HL-60 (cell line): ENCODE results near the gene TTC16.

Experiments
- DNase-seq, 2 experiments: peaks; one replicate each; pipeline ENCODE4 v3.0.0-alpha.2; 2010 to 2020; ENCODE audit warnings: low read depth in 1 of 2, low spot score in 1 of 2
- H3K27ac ChIP-seq: fragments of 250-450 bp; sonication (Bioruptor Pico); replicated peaks from 2 replicates; pipeline ENCODE4 v1.5.1; 2020; ENCODE audit warnings: mild to moderate bottlenecking, moderate library complexity
- H3K27me3 ChIP-seq: fragments of 250-450 bp; sonication (Bioruptor Pico); 2 replicates; pipeline ENCODE4 v1.5.1; 2021; ENCODE audit warnings: mild to moderate bottlenecking, moderate library complexity; ENCODE audit not compliant: insufficient read depth, poor library complexity, severe bottlenecking
- H3K4me3 ChIP-seq: replicated peaks from 2 replicates; pipeline ENCODE4 v1.5.1; 2011; ENCODE audit warnings: mild to moderate bottlenecking, control low read depth, low read length; ENCODE audit not compliant: insufficient read depth
- GABPA ChIP-seq: IDR thresholded peaks from 2 replicates; pipeline ENCODE4 v1.6.1; 2012; ENCODE audit warnings: low read depth
- POLR2AphosphoS5 ChIP-seq: IDR thresholded peaks from 2 replicates; pipeline ENCODE4 v1.6.1; 2012; ENCODE audit warnings: low read depth
- SPI1 ChIP-seq: IDR thresholded peaks from 2 replicates; pipeline ENCODE4 v1.6.1; 2012; ENCODE audit warnings: low read depth, mild to moderate bottlenecking, borderline replicate concordance
- TF ChIP-seq, protein P1 (sequence below): IDR thresholded peaks from one replicate; pipeline ENCODE4 v1.5.1; 2011; ENCODE audit warnings: low read length, control low read depth, inconsistent platforms; ENCODE audit not compliant: insufficient read depth
- TF ChIP-seq, protein P2 (sequence below): IDR thresholded peaks from 2 replicates; pipeline ENCODE4 v1.6.1; 2012; ENCODE audit warnings: low read depth; ENCODE audit not compliant: insufficient replicate concordance

TTC16 gene

DNA sequence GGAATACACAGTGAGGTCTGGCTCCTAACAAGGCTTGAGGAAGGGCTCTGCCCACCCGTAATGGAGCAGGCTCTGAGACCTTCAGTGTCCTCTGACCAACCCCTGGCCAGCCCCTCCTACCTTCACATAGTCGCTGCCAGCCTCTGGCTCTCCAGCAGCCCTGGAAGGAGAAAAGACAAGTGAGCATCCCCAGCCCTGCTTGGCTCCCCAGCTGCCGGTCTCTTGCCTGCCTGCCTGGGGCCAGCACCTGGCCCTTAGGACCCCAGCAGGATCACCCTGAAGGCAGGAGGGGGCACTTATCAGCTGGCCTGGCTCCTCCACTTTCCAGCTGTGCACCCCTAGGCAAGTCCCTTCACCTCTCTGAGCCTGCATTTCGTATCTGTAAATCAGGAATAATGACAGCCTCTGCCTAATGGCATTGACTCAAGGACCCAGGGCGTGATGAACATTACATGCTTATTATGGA is 45.6 kb downstream of the TTC16 start:
- no peaks in the 10 kb centered on the region for H3K27me3 ChIP-seq
- no peak for DNase-seq
- TF ChIP-seq, protein P1, sequence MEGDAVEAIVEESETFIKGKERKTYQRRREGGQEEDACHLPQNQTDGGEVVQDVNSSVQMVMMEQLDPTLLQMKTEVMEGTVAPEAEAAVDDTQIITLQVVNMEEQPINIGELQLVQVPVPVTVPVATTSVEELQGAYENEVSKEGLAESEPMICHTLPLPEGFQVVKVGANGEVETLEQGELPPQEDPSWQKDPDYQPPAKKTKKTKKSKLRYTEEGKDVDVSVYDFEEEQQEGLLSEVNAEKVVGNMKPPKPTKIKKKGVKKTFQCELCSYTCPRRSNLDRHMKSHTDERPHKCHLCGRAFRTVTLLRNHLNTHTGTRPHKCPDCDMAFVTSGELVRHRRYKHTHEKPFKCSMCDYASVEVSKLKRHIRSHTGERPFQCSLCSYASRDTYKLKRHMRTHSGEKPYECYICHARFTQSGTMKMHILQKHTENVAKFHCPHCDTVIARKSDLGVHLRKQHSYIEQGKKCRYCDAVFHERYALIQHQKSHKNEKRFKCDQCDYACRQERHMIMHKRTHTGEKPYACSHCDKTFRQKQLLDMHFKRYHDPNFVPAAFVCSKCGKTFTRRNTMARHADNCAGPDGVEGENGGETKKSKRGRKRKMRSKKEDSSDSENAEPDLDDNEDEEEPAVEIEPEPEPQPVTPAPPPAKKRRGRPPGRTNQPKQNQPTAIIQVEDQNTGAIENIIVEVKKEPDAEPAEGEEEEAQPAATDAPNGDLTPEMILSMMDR = no peak
- TF ChIP-seq GABPA (no peak), SPI1 (no peak), POLR2AphosphoS5 (no peak)
- TF ChIP-seq, protein P2, sequence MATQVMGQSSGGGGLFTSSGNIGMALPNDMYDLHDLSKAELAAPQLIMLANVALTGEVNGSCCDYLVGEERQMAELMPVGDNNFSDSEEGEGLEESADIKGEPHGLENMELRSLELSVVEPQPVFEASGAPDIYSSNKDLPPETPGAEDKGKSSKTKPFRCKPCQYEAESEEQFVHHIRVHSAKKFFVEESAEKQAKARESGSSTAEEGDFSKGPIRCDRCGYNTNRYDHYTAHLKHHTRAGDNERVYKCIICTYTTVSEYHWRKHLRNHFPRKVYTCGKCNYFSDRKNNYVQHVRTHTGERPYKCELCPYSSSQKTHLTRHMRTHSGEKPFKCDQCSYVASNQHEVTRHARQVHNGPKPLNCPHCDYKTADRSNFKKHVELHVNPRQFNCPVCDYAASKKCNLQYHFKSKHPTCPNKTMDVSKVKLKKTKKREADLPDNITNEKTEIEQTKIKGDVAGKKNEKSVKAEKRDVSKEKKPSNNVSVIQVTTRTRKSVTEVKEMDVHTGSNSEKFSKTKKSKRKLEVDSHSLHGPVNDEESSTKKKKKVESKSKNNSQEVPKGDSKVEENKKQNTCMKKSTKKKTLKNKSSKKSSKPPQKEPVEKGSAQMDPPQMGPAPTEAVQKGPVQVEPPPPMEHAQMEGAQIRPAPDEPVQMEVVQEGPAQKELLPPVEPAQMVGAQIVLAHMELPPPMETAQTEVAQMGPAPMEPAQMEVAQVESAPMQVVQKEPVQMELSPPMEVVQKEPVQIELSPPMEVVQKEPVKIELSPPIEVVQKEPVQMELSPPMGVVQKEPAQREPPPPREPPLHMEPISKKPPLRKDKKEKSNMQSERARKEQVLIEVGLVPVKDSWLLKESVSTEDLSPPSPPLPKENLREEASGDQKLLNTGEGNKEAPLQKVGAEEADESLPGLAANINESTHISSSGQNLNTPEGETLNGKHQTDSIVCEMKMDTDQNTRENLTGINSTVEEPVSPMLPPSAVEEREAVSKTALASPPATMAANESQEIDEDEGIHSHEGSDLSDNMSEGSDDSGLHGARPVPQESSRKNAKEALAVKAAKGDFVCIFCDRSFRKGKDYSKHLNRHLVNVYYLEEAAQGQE = no peak
- H3K4me3 ChIP-seq = no peak overlapping the region
- no peak overlapping the region for H3K27ac ChIP-seq

GRCh38 chr9:127762111-127762676 is 46.3 kb downstream of the TTC16 start:
- DNase-seq = peak in 1 of 2 experiments; percentile 72

GRCh38 chr9:127763918-127764384 is 48.1 kb downstream of the TTC16 start:
- Histone ChIP-seq H3K27me3 (no peaks in the 10 kb centered on the region), H3K27ac (no peak overlapping the region), H3K4me3 (no peak overlapping the region)
- TF ChIP-seq, protein P1 = peak; percentile 33
- no peak for TF ChIP-seq SPI1
- no peak for TF ChIP-seq GABPA
- peak in 1 of 2 experiments; percentile 51 for DNase-seq

More at GRCh38 chr9:127762111-127762676, 46.3 kb downstream of the TTC16 start:
- Histone ChIP-seq H3K27ac (peak overlapping the region; percentile 21), H3K4me3 (no peak overlapping the region), H3K27me3 (no peaks in the 10 kb centered on the region)
- TF ChIP-seq, protein P2 = no peak
- TF ChIP-seq SPI1 = peak; percentile 46; the same call in 1 of the 2 replicates

DNA sequence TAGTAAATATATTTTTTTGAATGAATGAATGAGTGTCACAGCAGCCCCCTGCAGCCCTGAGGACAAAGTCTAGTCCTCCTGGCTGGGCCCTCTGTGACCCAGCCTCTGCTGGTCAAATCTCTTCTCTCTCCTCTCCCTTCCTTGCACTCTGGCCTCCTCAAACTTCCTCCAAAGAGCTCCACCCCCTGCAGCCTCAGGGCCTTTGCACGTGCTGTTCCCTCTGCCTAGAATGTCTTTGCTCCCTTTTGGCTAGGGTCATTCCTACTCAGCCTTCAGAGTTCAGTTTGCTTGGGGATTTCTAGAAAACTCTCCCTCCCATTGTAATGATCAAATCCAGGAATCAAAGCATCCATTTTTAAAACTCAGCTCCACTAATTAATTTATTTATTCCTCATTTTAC is 49.5 kb downstream of the TTC16 start:
- no peak overlapping the region for H3K4me3 ChIP-seq
- TF ChIP-seq POLR2AphosphoS5 = no peak
- TF ChIP-seq GABPA = no peak
- TF ChIP-seq, protein P2 = no peak
- no peak for TF ChIP-seq SPI1
- no peak for DNase-seq

More for the DNA sequence above, 49.5 kb downstream of the TTC16 start:
- no peak overlapping the region for H3K27ac ChIP-seq
- no peaks in the 10 kb centered on the region for H3K27me3 ChIP-seq
